ENCODE results near the gene DNAH8. TPM values are rescaled to one million over a fixed set of nuclear protein-coding genes. Genes with fewer than 3 reads are reported as not detected.

The DNAH8 gene
- total and polyA plus RNA-seq, 11 donors = 0.02 to 0.50 (median 0.02) TPM; not detected in 8

GRCh38 chr6:38802497-38802896 is 87.4 kb downstream of the DNAH8 start:
- Histone ChIP-seq H3K27me3 (peaks cover 0 to 46% (median 29%) of the 10 kb centered on the region in 9 donors), H3K36me3 (no peaks in the 10 kb centered on the region), H3K27ac (no peak overlapping the region), H3K9me3 (no peaks in the 10 kb centered on the region), H3K4me1 (no peaks in the 10 kb centered on the region), H3K4me3 (no peak overlapping the region)
- TF ChIP-seq CTCF (IDR thresholded peaks at IDR 0.05) (no peak), POLR2A (IDR thresholded peaks at IDR 0.05) (no peak)
- no peak for ATAC-seq
- DNase-seq = no peak
- intact Hi-C loops (cut with DNase I) = no loop called here

- ATAC-seq (no peak), DNase-seq (no peak)
- Histone ChIP-seq H3K4me3 (no peak overlapping the region), H3K4me1 (no peaks in the 10 kb centered on the region), H3K27ac (no peak overlapping the region), H3K9me3 (no peaks in the 10 kb centered on the region), H3K36me3 (no peaks in the 10 kb centered on the region), H3K27me3 (peaks cover 0 to 47% (median 26%) of the 10 kb centered on the region in 9 donors)
- TF ChIP-seq CTCF (IDR thresholded peaks at IDR 0.05) (no peak), POLR2A (IDR thresholded peaks at IDR 0.05) (no peak)
- intact Hi-C loops (cut with DNase I) = no loop called here
- WGBS, 4 donors = 59 to 84% (median 79%) methylated on average over 3 of the region's 3 CpGs
Measured at GRCh38 chr6:38803129-38803528, 88.0 kb downstream of the DNAH8 start.

- Histone ChIP-seq H3K27me3 (peaks cover 0 to 45% (median 19%) of the 10 kb centered on the region in 9 donors), H3K4me3 (no peak overlapping the region), H3K36me3 (no peaks in the 10 kb centered on the region), H3K4me1 (no peaks in the 10 kb centered on the region), H3K27ac (no peak overlapping the region), H3K9me3 (no peaks in the 10 kb centered on the region)
- no peak for ATAC-seq
- no peak for DNase-seq
- intact Hi-C loops (cut with DNase I) = no loop called here
- WGBS, 4 donors = 53 to 71% (median 65%) methylated on average over 4 of the region's 4 CpGs
- no peak for TF ChIP-seq POLR2A (IDR thresholded peaks at IDR 0.05)
- TF ChIP-seq CTCF (IDR thresholded peaks at IDR 0.05) = no peak
Measured at GRCh38 chr6:38804358-38804757, 89.2 kb downstream of the DNAH8 start.

- 71 to 77% (median 74%) methylated on average over 4 of the region's 4 CpGs for WGBS, 4 donors
- H3K4me3 ChIP-seq = no peak overlapping the region
- intact Hi-C loops (cut with DNase I) = no loop called here
- H3K27me3 ChIP-seq = peaks cover 0 to 48% (median 19%) of the 10 kb centered on the region in 9 donors
- ATAC-seq (no peak), DNase-seq (no peak)
- no peaks in the 10 kb centered on the region for H3K9me3 ChIP-seq
- no peaks in the 10 kb centered on the region for H3K4me1 ChIP-seq
- no peaks in the 10 kb centered on the region for H3K36me3 ChIP-seq
- no peak overlapping the region for H3K27ac ChIP-seq
- TF ChIP-seq CTCF (IDR thresholded peaks at IDR 0.05) (no peak), POLR2A (IDR thresholded peaks at IDR 0.05) (no peak)
Measured at GRCh38 chr6:38805127-38805655, 90.1 kb downstream of the DNAH8 start.
